ENCODE measurements around the gene TBX1.

The TBX1 gene

GRCh38 chr22:19755722-19756287 is 4.8 kb upstream of the TBX1 start:
- Histone ChIP-seq H3K27me3 (ENCODE audit: insufficient read depth, low read length) (peaks cover 94% of the 10 kb centered on the region), H3K36me3 (ENCODE audit: insufficient read depth, low read length) (no peaks in the 10 kb centered on the region)
- 6% methylated on average over 26 of the region's 26 CpGs for WGBS

GRCh38 chr22:19756288-19757128 is 4.1 kb upstream of the TBX1 start:
- H3K36me3 ChIP-seq (ENCODE audit: insufficient read depth, low read length): no peaks in the 10 kb centered on the region
- H3K4me1 ChIP-seq (ENCODE audit: insufficient read depth, low read length): peaks cover 3% of the 10 kb centered on the region; the same call in 1 of the 2 replicates
- H3K27ac ChIP-seq (ENCODE audit: low read depth, low read length): no peak overlapping the region
- WGBS: 5% methylated on average over 76 of the region's 76 CpGs
- H3K9ac ChIP-seq (ENCODE audit: low read depth, low read length): no peak overlapping the region
- H3K4me3 ChIP-seq (ENCODE audit: low read length): peak overlapping the region; percentile 27; the same call in 1 of the 2 replicates
- H3K27me3 ChIP-seq (ENCODE audit: insufficient read depth, low read length): peaks cover 98% of the 10 kb centered on the region
- no peaks in the 10 kb centered on the region for H3K9me3 ChIP-seq (ENCODE audit: insufficient read depth, low read depth, low read length)

More at GRCh38 chr22:19755722-19756287, 4.8 kb upstream of the TBX1 start:
- peaks cover 4% of the 10 kb centered on the region; the same call in 1 of the 2 replicates for H3K4me1 ChIP-seq (ENCODE audit: insufficient read depth, low read length)
- no peaks in the 10 kb centered on the region for H3K9me3 ChIP-seq (ENCODE audit: insufficient read depth, low read depth, low read length)
- H3K9ac ChIP-seq (ENCODE audit: low read depth, low read length): no peak overlapping the region
- H3K4me3 ChIP-seq (ENCODE audit: low read length): peak overlapping the region; percentile 32; the same call in 1 of the 2 replicates
- no peak overlapping the region for H3K27ac ChIP-seq (ENCODE audit: low read depth, low read length)

- Histone ChIP-seq H3K9me3 (ENCODE audit: insufficient read depth, low read depth, low read length) (no peaks in the 10 kb centered on the region), H3K27ac (ENCODE audit: low read depth, low read length) (no peak overlapping the region), H3K4me3 (ENCODE audit: low read length) (0 out of 2 replicates have a peak overlapping the region, but pooled peaks have one; percentile 27), H3K9ac (ENCODE audit: low read depth, low read length) (no peak overlapping the region), H3K36me3 (ENCODE audit: insufficient read depth, low read length) (no peaks in the 10 kb centered on the region), H3K4me1 (ENCODE audit: insufficient read depth, low read length) (peaks cover 7% of the 10 kb centered on the region; the same call in 1 of the 2 replicates), H3K27me3 (ENCODE audit: insufficient read depth, low read length) (peaks cover 98% of the 10 kb centered on the region)
- 25% methylated on average over 16 of the region's 16 CpGs for WGBS
These were observed 3.2 kb upstream of the TBX1 start for GRCh38 chr22:19757140-19757984.

GRCh38 chr22:19757985-19758895 is 2.3 kb upstream of the TBX1 start:
- no peak overlapping the region for H3K4me3 ChIP-seq (ENCODE audit: low read length)
- H3K36me3 ChIP-seq (ENCODE audit: insufficient read depth, low read length): no peaks in the 10 kb centered on the region
- H3K4me1 ChIP-seq (ENCODE audit: insufficient read depth, low read length): peaks cover 10% of the 10 kb centered on the region; the same call in 1 of the 2 replicates
- no peak overlapping the region for H3K9ac ChIP-seq (ENCODE audit: low read depth, low read length)
- H3K27me3 ChIP-seq (ENCODE audit: insufficient read depth, low read length): peaks cover 98% of the 10 kb centered on the region
- H3K27ac ChIP-seq (ENCODE audit: low read depth, low read length): no peak overlapping the region
- H3K9me3 ChIP-seq (ENCODE audit: insufficient read depth, low read depth, low read length): no peaks in the 10 kb centered on the region
- 31% methylated on average over 43 of the region's 43 CpGs for WGBS

GRCh38 chr22:19758896-19759426 is 1.6 kb upstream of the TBX1 start:
- Histone ChIP-seq H3K4me3 (ENCODE audit: low read length) (no peak overlapping the region; the same call in 1 of the 2 replicates), H3K27me3 (ENCODE audit: insufficient read depth, low read length) (peaks cover 98% of the 10 kb centered on the region), H3K9ac (ENCODE audit: low read depth, low read length) (no peak overlapping the region), H3K4me1 (ENCODE audit: insufficient read depth, low read length) (peaks cover 10% of the 10 kb centered on the region; the same call in 1 of the 2 replicates), H3K27ac (ENCODE audit: low read depth, low read length) (no peak overlapping the region), H3K36me3 (ENCODE audit: insufficient read depth, low read length) (no peaks in the 10 kb centered on the region), H3K9me3 (ENCODE audit: insufficient read depth, low read depth, low read length) (no peaks in the 10 kb centered on the region)
- WGBS: 11% methylated on average over 21 of the region's 21 CpGs

- Histone ChIP-seq H3K9me3 (ENCODE audit: insufficient read depth, low read depth, low read length) (no peaks in the 10 kb centered on the region), H3K4me3 (ENCODE audit: low read length) (peak overlapping the region; percentile 17; the same call in 1 of the 2 replicates), H3K27ac (ENCODE audit: low read depth, low read length) (no peak overlapping the region), H3K36me3 (ENCODE audit: insufficient read depth, low read length) (no peaks in the 10 kb centered on the region), H3K27me3 (ENCODE audit: insufficient read depth, low read length) (peaks cover 98% of the 10 kb centered on the region), H3K9ac (ENCODE audit: low read depth, low read length) (no peak overlapping the region), H3K4me1 (ENCODE audit: insufficient read depth, low read length) (peaks cover 11% of the 10 kb centered on the region)
- WGBS: 5% methylated on average over 43 of the region's 43 CpGs
These were observed 1.0 kb upstream of the TBX1 start for GRCh38 chr22:19759427-19760057.

- peaks cover 20% of the 10 kb centered on the region for H3K4me1 ChIP-seq (ENCODE audit: insufficient read depth, low read length)
- H3K27ac ChIP-seq (ENCODE audit: low read depth, low read length): no peak overlapping the region
- H3K4me3 ChIP-seq (ENCODE audit: low read length): peak overlapping the region; percentile 29; the same call in 1 of the 2 replicates
- peaks cover 98% of the 10 kb centered on the region for H3K27me3 ChIP-seq (ENCODE audit: insufficient read depth, low read length)
- H3K9me3 ChIP-seq (ENCODE audit: insufficient read depth, low read depth, low read length): no peaks in the 10 kb centered on the region
- H3K36me3 ChIP-seq (ENCODE audit: insufficient read depth, low read length): no peaks in the 10 kb centered on the region
- no peak overlapping the region for H3K9ac ChIP-seq (ENCODE audit: low read depth, low read length)
- WGBS: 2% methylated on average over 117 of the region's 117 CpGs
These were observed 560 bp downstream of the TBX1 start for GRCh38 chr22:19760951-19761724.

GRCh38 chr22:19761725-19762567 is 1.4 kb downstream of the TBX1 start:
- no peak overlapping the region for H3K9ac ChIP-seq (ENCODE audit: low read depth, low read length)
- WGBS: 41% methylated on average over 33 of the region's 33 CpGs
- peaks cover 20% of the 10 kb centered on the region for H3K4me1 ChIP-seq (ENCODE audit: insufficient read depth, low read length)
- H3K36me3 ChIP-seq (ENCODE audit: insufficient read depth, low read length): no peaks in the 10 kb centered on the region
- H3K9me3 ChIP-seq (ENCODE audit: insufficient read depth, low read depth, low read length): no peaks in the 10 kb centered on the region
- peaks cover 98% of the 10 kb centered on the region for H3K27me3 ChIP-seq (ENCODE audit: insufficient read depth, low read length)
- 0 out of 2 replicates have a peak overlapping the region, but pooled peaks have one; percentile 12 for H3K4me3 ChIP-seq (ENCODE audit: low read length)
- no peak overlapping the region for H3K27ac ChIP-seq (ENCODE audit: low read depth, low read length)

Data from HUES64 (cell line).